ENCODE results near the gene GRIN2C.

Gene GRIN2C

DNA sequence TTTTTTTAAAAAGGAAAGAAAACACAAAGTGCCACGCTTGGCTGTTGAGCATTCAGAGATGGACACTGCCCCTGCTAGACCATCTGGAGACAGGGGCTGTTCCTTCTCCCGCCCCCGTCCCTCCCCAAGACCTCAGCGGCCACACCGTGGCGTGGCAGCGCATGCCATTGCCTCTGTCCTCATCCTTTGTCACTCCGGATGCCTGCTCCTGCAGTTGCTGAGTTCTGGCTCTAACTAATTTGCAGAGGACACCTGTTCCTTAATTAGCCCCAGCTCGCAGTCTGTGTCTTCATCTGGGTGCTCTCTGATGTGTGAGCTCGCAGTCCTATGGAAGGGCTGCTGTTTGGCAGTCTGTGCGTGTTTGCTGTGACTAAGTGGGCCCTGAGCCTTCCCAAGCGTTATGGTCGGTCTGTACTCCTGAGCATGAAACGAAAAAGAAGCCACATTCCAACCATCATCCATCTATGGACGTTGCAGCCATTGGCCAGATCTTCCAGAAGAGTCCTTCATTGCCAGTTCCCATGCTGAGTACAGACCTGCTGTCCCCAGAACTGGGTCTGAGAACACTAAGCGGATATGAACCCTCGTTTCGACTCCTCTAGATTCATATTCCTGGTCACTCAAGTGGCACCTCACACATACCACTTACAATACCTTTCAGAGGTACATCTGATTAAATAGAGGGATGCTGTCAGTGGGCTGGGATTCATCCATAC, 42.6 kb downstream of the GRIN2C start:
- DNase-seq (ENCODE audit: low spot score) (no peak), ATAC-seq (ENCODE audit: low read depth) (no peak)
- no peak overlapping the region for H3K27ac ChIP-seq (ENCODE audit: poor library complexity, severe bottlenecking)
- no peaks in the 10 kb centered on the region for H3K27me3 ChIP-seq (ENCODE audit: insufficient read depth, poor library complexity, severe bottlenecking)
- H3K9me3 ChIP-seq (ENCODE audit: severe bottlenecking): no peaks in the 10 kb centered on the region
- no peaks in the 10 kb centered on the region for H3K4me1 ChIP-seq (ENCODE audit: insufficient read depth, poor library complexity, severe bottlenecking)
- TF ChIP-seq, protein P1, sequence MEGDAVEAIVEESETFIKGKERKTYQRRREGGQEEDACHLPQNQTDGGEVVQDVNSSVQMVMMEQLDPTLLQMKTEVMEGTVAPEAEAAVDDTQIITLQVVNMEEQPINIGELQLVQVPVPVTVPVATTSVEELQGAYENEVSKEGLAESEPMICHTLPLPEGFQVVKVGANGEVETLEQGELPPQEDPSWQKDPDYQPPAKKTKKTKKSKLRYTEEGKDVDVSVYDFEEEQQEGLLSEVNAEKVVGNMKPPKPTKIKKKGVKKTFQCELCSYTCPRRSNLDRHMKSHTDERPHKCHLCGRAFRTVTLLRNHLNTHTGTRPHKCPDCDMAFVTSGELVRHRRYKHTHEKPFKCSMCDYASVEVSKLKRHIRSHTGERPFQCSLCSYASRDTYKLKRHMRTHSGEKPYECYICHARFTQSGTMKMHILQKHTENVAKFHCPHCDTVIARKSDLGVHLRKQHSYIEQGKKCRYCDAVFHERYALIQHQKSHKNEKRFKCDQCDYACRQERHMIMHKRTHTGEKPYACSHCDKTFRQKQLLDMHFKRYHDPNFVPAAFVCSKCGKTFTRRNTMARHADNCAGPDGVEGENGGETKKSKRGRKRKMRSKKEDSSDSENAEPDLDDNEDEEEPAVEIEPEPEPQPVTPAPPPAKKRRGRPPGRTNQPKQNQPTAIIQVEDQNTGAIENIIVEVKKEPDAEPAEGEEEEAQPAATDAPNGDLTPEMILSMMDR (IDR thresholded peaks at IDR 0.05; ENCODE audit: poor library complexity, severe bottlenecking): no peak
- H3K4me3 ChIP-seq (ENCODE audit: severe bottlenecking): no peak overlapping the region
- no peaks in the 10 kb centered on the region for H3K36me3 ChIP-seq (ENCODE audit: low read depth)

DNA sequence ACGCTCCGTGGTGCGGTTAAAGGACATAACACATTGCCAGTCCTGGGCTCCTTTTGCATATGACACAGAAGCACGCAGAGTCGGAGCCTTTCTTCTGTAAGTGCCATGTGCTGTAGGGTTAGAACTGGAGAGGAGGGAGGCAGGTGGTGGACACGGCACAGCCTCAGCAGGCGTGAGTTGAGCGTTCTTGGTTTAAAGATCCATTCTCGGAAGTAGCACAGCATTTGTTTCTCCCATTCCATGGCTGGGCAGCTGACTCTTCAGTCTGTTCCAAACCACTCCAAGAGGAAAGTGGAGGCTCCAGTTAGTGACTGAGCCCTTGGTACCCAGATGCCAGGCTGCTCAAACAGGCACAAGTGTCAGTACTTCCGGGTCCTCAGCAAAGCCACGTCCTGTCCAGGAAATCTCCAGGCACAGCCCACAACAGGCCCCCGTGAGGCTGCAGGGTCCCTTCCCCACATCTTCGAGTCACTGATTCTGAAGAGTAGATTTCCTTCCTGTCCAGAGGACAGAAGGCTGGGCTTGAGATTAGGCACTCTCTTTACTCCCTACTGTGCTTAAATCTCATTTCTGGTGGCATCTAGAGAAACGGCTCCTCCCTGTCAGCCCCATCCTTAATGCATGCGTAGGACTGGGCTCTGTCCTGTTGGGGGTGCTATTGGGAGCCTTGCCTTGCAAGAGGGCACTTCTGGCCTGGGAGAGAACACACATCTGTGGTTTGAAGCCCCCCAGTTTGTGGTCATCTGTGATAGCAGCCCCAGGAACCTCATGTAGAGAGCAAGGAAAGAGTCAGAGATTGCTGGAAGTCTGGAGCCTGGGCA, 43.9 kb downstream of the GRIN2C start:
- no peaks in the 10 kb centered on the region for H3K36me3 ChIP-seq (ENCODE audit: low read depth)
- no peak overlapping the region for H3K27ac ChIP-seq (ENCODE audit: poor library complexity, severe bottlenecking)
- ATAC-seq (ENCODE audit: low read depth): no peak

DNA sequence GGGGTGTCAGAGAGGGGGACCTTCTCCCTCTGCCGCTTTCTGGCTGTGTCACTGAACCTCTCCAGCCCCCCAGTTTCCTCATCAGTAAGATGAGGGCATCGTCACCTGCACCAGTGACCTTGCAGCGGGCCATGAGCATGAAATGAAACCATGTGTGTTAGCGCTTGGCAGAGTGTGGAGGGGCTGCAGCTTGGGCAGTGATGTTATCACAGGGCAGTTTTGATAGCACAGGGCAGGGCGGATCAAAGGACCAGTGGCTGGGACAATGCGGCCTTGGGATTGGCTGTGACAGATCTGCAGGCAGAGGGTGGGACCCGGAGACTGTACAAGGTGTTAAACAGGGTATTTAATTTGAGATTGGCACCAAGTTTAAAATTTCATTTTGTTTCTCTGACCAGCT, 44.6 kb downstream of the GRIN2C start:
- DNase-seq (ENCODE audit: low spot score) (no peak), ATAC-seq (ENCODE audit: low read depth) (no peak)
- H3K36me3 ChIP-seq (ENCODE audit: low read depth): no peaks in the 10 kb centered on the region

More for the DNA sequence above, 43.9 kb downstream of the GRIN2C start:
- Histone ChIP-seq H3K27me3 (ENCODE audit: insufficient read depth, poor library complexity, severe bottlenecking) (no peaks in the 10 kb centered on the region), H3K4me1 (ENCODE audit: insufficient read depth, poor library complexity, severe bottlenecking) (no peaks in the 10 kb centered on the region), H3K4me3 (ENCODE audit: severe bottlenecking) (no peak overlapping the region), H3K9me3 (ENCODE audit: severe bottlenecking) (no peaks in the 10 kb centered on the region)
- no peak for DNase-seq (ENCODE audit: low spot score)
- TF ChIP-seq, protein P1 (IDR thresholded peaks at IDR 0.05; ENCODE audit: poor library complexity, severe bottlenecking): no peak

DNA sequence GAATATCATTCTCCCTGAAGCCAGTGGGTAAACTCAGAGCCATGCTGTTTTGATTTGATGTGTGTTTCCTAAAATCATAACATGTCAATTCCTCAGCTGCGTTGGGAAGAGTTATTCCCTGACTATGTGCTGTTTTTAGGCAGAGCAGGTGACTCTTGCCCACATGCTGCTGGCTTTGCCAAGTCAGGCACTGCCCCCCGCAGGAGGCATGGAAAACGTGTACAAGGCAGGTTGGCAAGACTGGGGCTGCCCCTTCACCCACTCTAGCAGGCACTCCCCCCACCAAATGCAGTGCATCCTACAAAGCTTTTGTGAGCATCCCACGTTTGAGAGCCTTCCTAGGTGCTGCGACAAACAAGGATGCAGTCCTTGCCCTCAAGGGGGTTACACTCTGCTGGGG, 45.2 kb downstream of the GRIN2C start:
- ATAC-seq (ENCODE audit: low read depth): no peak
- TF ChIP-seq, protein P1 (IDR thresholded peaks at IDR 0.05; ENCODE audit: poor library complexity, severe bottlenecking): no peak
- H3K4me3 ChIP-seq (ENCODE audit: severe bottlenecking): no peak overlapping the region
- no peaks in the 10 kb centered on the region for H3K36me3 ChIP-seq (ENCODE audit: low read depth)
- no peaks in the 10 kb centered on the region for H3K27me3 ChIP-seq (ENCODE audit: insufficient read depth, poor library complexity, severe bottlenecking)
- no peak overlapping the region for H3K27ac ChIP-seq (ENCODE audit: poor library complexity, severe bottlenecking)
- DNase-seq (ENCODE audit: low spot score): no peak
- H3K4me1 ChIP-seq (ENCODE audit: insufficient read depth, poor library complexity, severe bottlenecking): no peaks in the 10 kb centered on the region
- no peaks in the 10 kb centered on the region for H3K9me3 ChIP-seq (ENCODE audit: severe bottlenecking)

More for the DNA sequence above, 44.6 kb downstream of the GRIN2C start:
- Histone ChIP-seq H3K4me1 (ENCODE audit: insufficient read depth, poor library complexity, severe bottlenecking) (no peaks in the 10 kb centered on the region), H3K27ac (ENCODE audit: poor library complexity, severe bottlenecking) (no peak overlapping the region), H3K9me3 (ENCODE audit: severe bottlenecking) (no peaks in the 10 kb centered on the region), H3K27me3 (ENCODE audit: insufficient read depth, poor library complexity, severe bottlenecking) (no peaks in the 10 kb centered on the region), H3K4me3 (ENCODE audit: severe bottlenecking) (no peak overlapping the region)
- TF ChIP-seq, protein P1 (IDR thresholded peaks at IDR 0.05; ENCODE audit: poor library complexity, severe bottlenecking): no peak
